Measurements from ENCODE around the gene TUBA3E.
"Not testable (repeated sequence)": the region's sequence is repeated elsewhere in the genome, so short reads cannot be mapped to it uniquely, and the experiment has no call there.

Gene TUBA3E

DNA sequence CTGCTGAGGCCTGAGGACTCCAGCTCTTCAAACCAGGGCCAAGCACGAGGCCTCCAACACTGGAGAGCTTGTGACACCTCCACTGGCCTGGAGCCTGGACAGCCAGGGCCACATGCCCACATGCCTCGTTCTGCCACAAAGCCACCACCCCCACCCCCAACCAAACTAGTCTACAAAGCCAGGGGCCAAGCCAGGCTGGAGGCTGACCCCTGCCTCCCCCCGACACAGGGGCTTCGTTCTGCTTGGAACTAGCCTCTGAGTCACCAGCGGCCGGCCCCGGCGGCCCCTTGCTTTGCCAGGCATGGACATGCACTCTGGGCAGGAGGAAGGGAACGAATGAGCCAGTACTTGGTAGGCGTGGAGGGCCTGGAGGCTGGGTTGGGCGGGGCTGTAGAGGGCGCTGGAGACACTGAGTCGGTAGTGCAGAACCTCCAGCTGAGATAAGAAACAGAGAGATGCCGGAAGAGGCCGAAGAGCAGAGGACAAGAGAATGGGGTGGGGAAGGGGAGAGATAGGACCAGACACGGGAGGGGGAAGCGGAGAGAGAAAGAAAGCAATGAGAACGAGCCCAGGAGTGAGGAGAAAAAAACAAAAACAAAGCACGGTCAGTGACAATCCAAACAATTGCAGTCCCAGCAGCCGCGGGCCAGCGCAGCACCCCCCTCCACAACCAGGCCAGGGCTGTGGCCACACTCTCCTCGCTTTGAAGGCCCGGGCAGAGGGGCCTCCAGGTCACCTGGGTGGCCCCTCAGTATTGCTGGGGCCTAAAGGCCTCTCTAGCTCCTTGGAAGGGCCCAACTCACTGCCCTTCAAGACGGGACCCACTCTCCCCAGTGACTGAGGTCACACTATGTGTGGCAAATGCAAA is 37.2 kb downstream of the TUBA3E start:
- DNase-seq: not testable (repeated sequence)

DNA sequence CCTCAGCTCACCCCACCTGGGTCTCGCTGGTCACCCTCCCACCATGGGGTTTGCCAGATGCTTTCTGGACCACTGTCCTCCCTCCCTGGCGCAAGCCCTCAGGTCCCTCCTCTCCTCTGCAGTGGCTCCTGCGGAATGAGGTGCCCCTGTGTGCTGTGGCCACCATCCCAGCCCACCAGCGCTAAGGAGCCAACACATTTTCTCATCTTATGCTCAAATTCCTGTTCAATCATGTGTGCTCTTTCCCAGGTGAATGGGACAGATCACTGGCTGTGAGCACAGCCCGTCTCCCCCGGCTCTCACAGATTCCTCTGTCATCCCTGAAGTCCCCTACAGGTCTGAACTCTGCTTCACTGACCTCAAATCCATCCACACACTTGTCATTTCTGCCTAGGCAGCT is 38.1 kb downstream of the TUBA3E start:
- DNase-seq: no peak

DNA sequence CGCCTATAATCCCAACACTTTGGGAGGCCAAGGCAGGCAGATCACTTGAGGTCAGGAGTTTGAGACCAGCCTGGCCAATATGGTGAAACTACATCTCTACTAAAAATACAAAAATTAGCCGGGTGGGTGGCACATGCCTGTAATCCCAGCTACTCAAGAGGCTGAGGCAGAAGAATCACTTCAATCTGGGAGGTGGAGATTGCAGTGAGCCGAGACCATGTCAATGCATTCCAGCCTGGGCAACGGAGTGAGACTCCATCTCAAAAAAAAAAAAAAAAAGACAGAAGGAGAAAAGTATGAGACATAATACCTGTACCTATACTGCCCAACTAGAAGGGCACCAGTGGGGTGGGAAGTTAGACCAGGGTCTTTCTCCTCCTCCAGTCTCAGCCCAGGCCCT is 38.9 kb downstream of the TUBA3E start:
- not testable (repeated sequence) for DNase-seq

DNA sequence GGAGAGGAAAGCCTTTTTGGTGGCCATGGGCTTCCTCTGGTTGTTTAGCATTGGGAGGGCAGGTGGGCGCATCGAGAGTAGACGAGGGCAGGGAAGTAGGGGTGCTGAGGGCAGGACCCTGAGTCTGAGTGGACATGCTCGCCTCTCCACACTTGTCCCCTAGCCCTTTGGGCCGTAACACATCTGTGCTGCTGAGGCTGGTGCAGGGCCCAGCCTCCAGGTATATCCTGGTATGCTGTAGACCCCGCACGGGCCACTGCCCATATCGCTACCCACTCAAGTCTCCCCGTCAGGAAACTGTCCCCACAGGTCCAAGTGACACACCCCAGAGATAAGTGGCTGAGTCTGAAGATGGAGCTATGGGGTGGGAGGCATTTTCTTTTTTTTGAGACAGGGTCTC is 39.6 kb downstream of the TUBA3E start:
- no peak for DNase-seq

DNA sequence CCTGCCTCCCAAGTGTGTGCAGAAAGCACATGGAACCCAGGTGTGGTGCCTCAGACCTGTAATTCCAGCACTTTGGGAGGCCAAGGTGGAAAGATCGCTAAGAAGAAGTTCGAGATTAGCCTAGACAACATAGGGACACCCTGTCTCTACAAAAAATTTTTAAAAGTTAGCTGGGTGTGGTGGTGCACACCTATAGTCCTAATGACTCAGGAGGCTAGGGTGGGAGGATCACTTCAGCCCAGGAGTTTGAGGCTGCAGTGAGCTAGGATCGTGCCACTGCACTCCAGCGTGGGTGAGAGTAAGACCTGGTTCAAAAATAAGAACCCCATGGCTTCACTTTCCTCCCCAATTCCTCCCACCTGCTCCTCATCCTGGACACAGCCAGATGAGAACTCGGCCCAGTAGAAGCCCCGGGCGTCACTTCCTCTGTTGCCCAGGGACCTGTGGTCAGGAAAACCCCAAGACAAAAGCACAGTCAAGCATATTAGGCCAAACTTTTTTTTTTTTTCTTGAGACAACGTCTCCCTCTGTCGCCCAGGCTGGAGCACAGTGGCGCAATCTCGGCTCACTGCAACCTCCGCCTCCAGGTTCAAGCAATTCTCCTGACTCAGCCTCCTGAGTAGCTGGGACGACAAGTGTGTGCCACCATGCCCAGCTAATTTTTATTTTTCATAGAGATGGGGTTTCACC is 40.3 kb downstream of the TUBA3E start:
- DNase-seq: not testable (repeated sequence)

DNA sequence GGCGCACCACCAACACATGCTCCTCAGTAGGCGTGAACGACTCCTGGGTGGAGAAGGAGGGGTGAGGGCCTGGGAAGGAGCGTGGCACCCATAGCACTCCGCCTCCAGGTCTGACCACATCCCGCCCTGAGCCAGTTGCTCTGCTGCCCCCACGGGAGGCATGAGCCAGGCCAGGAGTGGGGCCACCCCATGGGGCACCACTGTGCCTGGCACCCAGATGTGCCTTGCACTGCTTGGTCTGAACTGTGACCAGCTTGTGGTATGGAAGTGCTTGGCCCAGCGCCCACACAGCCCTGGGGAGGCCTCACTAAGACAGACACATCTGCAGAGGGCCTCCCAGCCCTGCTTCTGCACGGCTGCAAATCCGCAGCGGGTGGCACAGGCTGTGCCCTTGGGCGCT is 40.9 kb downstream of the TUBA3E start:
- not testable (repeated sequence) for DNase-seq

DNA sequence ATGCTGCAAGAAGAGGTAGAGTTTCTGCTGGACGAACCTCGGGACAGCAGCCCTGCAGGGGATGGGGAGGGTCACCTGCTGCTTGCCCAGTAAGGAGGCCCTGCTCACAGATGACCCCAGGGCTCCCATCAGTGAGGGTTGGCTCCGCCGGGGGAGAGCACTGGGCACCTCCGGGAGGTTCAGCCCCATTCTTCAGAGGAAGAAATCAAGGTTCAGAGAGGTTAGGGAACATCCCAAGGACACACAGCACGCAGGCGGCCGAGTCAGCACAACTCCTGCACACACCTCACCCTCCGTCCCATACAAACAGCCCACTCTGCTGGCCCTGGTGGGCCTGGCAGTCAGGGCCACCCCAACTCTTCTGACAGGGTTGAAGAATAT is 41.6 kb downstream of the TUBA3E start:
- no peak for DNase-seq

DNA sequence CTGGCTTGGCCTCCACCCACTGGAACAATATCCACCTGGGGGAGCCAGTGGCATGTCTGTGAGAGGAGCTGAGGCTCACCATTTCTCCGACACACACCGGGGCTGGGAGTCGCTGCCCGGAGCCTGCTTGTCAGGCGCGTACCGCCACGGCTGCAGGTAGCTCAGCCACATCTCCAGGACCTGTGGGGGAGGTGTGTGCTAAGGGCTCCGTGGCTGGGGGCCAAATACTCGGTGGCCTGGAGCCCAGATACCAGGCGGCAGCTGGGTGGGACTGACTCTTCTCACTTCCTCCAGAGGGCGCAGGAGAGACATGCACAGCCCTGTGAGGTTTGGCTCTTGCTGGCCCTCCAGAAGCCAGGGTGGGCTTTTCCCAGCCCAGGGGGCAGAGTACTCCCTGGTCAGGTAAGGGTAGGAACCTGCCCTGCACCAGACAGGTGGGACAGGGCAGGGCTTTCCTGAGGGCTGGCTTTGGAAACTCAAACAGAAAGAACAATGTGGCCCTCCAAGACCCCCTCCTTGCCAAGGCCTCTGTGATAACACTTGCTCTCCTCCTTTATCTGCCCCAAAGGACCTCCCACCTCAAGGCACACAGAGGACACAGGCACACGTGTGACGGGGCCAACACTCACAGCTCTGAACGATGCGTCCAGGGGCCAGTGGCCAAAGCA is 42.1 kb downstream of the TUBA3E start:
- DNase-seq: not testable (repeated sequence)

DNA sequence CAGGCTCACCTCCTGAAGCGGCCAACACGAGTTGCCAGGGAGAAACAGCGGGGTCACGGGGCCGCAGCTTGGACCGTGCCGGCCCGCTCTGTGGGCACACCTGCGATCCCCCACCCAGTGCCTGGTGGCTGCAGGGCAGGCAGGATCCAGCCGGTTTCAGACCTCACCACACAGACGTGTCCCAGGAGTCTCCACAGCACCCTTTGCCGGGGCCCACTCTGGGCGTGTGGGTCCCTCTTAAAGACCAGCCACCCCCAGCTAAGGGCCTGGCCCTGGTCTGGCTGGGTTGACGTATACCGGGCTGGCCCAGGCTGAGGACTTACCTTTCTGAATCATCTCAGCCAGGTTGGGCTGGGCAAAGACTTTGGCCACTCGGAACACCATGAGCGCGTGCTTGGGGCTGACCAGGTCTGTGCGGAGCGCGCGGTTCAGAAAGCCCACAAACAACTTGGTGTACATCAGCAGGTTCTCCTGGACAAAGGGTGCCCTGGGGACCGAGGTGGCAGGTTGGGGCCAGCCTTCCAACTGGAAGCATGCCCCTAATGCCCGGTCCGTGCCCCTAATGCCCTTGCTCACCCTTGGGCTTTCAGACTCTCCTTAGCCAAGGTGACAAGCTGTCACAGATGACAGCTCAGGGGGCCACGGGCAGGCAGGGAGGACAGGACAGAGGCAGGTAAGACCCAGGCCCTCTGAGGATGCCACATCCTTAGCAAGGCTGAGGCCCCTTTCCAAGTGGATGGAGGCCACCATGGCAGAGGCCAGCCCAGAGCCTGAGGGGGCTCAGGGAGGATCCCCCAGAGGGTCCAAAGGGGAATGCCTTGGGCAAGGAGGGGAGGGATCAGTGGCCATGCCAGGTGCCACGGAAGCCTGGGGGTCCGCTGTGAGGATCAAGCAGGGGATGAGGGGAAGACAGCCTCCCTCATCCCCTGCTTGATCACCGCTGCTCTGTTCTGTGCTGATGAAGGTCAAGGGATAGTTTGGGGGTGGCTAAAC is 43.2 kb downstream of the TUBA3E start:
- no peak for DNase-seq

DNA sequence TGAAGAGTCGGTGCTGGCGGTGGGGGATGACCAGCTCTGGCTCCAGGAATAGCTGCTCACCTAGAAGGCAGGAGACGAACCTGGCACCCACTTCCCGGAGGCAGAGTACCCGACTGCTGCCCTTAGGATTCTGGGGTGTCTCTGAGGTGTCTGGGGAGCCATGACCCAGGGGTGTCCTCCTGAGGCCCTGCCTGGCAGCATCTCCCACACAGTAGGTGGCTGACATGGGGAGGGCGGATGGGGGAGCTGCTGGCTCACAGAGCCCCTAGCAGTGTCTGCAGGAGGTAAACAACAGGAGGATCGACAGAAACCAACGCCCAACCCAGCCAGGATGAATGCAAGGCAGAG is 43.8 kb downstream of the TUBA3E start:
- DNase-seq: not testable (repeated sequence)

DNA sequence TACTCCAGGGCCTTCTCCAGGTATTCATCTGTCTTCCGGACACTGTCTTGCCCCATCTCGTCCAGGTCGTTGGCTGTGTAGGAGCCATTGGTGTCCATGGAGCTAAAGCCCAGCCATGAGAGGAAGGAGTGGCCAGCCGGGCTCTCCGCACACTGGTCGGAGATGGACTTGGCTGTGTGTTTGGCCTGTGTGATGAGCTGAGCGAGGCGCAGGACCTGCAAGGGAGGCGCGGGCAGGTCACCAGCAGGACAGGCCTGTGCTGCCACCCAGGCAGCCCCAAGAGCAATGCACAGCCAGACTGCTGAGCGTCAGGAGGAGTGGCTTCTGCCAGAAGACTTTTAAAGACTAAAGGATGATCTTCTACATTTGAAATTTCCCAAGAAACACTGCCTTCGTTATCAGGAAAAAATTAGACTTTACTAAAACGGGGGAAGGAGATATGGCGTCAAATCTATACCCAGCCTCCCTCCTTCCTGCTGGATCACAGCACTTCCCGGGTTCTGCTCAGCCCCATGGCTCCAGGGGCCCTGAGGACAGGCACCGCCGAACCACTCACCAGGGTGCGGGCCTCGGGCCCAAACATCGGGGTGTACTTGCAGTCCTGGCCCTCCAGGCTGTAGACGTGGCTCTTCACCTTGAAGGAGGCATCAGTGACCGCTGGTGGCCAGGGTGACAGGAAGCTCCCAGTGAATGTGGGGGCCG is 44.4 kb downstream of the TUBA3E start:
- not testable (repeated sequence) for DNase-seq

DNA sequence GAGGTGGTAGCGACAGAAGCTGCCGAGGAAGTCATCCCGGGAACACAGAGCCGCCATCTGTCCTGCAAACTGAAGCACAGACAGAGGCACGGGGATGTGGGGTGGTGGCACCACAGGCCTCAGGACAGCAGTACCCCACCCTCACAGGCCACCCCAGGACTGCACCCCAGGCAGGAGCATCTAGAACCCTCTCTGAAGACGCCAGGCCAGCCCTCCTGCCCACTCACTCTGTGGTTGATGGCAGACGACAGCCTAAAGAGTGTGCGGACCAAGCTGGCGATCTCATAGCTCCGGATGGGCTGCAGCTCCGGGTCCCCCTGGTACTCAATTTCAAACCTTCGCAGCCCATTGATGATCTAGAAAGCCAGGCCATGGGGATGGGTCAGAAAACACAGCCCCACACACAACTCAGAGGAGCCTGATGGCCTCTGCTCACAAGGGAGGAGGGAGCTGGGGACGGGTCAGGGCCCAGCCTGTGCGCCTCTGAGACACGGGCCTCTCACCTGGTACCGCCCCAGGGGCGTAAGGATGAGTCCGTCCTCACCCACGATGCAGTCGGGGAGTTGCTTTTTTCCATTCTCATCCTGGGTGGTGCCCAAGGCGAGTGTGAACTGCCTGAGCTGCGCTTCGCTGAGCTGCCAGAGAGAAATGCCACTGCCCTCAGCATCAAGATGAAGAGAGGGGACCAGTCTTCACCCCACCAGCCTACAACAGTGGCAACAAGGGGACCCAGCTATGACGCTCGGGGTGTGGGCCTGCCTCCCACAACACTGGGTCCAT is 45.2 kb downstream of the TUBA3E start:
- no peak for DNase-seq

DNA sequence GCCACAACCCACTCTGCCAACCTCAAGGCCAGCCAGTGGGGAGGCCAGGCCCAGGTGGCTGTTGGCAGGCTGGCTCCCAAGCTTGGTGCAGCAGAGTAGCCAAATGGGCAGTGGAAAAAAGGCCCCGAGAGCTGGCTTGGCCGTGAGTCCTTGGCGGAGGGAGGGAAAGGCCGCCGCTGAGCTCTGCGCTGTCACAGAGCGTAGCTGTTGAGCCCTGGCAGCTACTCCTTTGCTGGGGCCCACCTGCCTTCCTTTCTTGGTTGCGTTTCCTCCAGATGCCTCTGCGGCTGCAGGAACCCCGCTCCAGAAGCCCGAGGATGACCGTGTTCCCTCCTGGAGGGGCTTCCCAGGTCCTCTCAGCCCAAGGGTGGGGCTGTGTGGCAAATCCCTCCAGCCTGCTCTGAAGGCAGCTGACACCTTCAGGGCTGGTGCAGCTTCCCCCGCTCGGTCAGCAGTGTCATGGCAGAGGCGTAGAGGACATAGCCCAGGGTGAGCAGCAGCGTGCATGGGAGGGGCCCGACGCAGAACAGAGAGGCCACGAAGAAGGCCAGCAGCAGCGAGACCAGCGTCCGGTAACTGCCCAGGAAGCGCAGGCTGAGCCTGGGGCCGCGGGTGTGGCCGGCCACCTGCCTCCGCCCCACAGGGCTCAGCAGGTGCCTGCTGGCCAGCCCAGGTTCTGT is 46.0 kb downstream of the TUBA3E start:
- DNase-seq: not testable (repeated sequence)

DNA sequence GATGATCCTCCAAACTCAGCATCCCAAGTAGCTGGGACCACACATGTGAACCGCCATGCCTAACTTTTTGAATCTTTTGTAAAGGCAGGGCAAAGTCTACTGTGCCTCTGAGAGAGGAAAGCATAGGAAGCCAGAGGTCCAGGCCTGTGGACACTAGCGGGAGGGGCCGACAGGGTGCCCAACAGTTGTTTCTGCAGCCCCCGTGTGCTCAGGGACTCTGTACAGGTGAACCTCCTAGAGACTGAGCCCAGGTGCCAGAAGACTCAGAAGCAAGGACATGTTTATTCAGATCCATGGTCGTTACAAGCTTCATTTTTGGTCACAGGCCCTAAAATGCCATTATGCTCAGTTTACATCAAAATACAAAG is 47.1 kb downstream of the TUBA3E start:
- DNase-seq: not testable (repeated sequence)

DNA sequence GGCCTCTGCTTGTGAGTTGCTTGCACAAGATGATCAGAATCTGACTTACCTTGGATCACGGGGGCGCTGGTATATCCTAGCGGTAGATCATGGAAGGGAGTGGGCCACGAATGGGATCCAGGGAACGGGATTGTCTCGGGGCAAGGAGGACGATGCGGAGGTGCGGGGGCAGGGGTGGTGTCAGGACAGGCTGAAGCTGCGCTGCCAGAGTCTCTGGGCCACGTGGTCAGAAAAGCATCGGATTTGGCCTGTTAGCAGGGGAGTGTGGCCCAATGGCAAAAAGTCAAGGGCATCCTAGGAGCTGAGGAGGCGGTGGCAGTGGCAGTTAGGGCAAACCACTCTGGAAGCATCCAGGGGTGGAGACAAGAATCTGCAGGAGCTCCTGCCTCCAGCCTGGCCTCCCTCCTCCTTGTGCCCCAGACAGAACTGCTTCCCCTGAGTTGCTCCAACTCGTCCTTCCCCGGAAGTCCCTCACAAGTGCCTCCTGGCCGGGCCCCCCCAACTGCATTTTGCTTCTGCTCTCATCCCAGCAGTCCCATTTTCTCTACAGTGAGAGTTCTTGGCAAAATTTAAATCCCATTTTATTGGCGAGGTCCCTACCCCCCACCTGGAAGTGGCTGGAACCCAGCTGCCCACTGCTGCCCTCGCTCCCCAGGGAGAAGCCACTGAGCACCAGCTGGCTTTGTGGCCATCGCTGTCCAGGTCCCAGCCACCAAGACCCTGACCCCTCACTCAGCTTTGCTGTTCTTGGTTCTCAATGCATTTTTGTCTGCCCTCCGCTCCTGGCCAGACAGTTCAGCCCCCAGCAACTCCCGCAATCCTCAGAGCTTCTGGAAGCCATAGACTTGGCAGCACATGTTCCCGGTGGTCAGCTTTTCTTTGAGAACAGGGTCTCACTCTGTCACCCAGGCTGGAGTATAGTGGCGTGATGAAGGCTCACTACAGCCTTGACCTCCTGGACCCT is 47.8 kb downstream of the TUBA3E start:
- no peak for DNase-seq

DNA sequence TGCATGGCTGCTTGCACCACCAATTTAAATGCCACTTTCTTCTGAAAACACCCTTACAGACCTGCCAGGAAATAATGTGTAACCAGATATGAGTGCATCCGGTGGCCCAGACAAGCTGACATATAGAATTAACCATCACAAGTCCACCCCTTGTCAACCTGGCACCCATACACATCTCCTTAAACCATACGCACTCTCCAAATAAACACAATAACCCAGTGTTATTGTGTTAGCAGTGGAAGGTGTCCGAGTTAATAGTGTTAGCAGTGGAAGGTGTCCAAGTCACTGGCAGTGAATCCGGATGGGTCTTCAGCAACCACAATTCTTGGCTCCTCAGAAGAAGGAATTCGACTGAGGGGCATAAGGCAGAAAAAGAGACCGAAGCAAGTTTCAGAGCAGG is 49.7 kb downstream of the TUBA3E start:
- DNase-seq: not testable (repeated sequence)

DNA sequence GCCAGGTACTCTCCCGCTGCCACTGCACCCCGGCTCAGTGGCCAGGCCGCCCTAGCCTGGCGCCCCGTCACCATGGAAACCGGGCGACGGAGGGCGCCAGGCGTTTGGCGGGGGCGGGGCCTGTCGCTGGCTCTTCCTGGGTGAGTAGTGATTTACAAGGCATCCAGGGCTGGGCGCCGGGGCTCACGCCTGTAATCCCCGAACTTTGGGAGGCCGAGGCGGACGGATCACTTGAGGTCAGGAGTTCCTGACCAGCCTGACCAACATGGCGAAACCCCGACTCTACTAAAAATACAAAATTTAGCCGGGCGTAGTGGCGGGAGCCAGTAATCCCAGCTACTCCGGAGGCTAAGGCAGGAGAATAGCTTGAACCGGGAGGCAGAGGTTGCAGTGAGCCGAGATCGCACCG is 53.2 kb downstream of the TUBA3E start, which contains the start of gene CCDC74B:
Gene CCDC74B, minus strand, starts transcription at position 107 of the 409 bp plus-strand sequence. CDS start 116 bp downstream, outside the sequence.
- DNase-seq: not testable (repeated sequence)

DNA sequence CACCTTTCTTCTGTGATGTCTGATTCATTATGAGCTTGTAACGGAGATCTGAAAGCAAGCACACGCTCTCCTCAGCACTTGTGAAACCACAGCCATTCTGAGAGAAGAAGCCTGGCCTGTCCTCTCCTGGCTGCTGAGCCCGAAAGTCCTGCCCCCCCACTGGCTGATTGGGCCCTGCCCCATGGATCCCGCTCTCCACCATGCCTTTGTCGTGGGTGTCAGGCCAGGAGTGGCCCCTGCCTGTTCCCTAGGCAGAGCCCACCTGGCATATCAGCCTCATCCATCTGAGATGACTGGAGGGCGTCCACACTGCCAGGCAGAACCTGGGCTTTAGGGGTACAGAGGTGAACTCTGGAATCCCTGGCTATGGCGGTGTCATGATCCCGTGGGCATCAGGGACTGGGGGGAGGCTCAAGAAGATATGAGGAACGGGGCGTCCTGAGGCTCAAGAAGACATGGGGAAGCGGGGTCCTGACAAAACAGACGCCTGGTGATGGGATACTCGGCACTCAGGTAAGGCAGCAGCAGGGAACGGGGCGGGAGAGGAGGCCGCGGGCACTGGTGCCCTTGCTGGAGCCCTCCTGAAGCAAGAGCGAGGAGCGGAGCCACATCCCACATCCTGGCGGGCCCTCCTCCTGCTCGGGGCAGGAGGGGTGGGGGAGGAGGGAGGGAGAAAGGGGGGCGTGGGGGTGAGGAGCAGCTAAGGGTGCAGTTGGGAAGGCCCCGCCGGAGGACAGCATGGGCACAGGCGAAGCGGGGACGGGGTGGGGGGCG is 54.8 kb downstream of the TUBA3E start:
- not testable (repeated sequence) for DNase-seq
